ENCODE data around the gene SDSL.
A peak's percentile ranks its signal among the peaks of the same experiment; 100 is the strongest.

SDSL gene

GRCh38 chr12:113416091-113416754 lies 6.0 kb upstream of the SDSL start:
- Histone ChIP-seq H3K4me3 (ENCODE audit: low read depth, low read length) (no peak overlapping the region), H3K36me3 (ENCODE audit: control insufficient read depth in 2 of 2, insufficient read depth in 1 of 2, low read length in 2 of 2) (no peaks in the 10 kb centered on the region), H3K4me1 (ENCODE audit: control insufficient read depth, insufficient read depth, low read length) (no peaks in the 10 kb centered on the region), H3K27ac (ENCODE audit: extremely low read depth, low read depth, low read length) (no peak overlapping the region), H3K9me3 (ENCODE audit: control insufficient read depth, insufficient read depth, low read depth, low read length) (no peaks in the 10 kb centered on the region)
- ChIA-PET POLR2A (no interaction called here), CTCF (interaction anchor here (1.3 kb wide), 1 partner anchor 9 kb away, joined by 5 read pairs; no protein-coding TSS in a partner anchor)
- TF ChIP-seq PATZ1 (tag by site-specific recombination; IDR thresholded peaks at IDR 0.05) (peak; percentile 58; the same call in 1 of the 2 replicates), ZBTB17 (tag by site-specific recombination; IDR thresholded peaks at IDR 0.05) (peak; percentile 43; the same call in 1 of the 2 replicates), ZNF518A (tag by site-specific recombination; conservative IDR thresholded peaks at IDR 0.05; ENCODE audit: low read depth) (no peak), ZNF610 (tag by site-specific recombination; IDR thresholded peaks at IDR 0.05; ENCODE audit: borderline replicate concordance) (peak; percentile 82; the same call in 1 of the 2 replicates), GLIS1 (tag by site-specific recombination; IDR thresholded peaks at IDR 0.05) (peak; percentile 42), ZNF488 (tag by site-specific recombination; IDR thresholded peaks at IDR 0.05) (no peak), ZNF600 (tag by site-specific recombination; IDR thresholded peaks at IDR 0.05) (peak; percentile 74), TSHZ1 (tag by site-specific recombination; IDR thresholded peaks at IDR 0.05; ENCODE audit: borderline replicate concordance) (no peak), ZFHX2 (tag by site-specific recombination; conservative IDR thresholded peaks at IDR 0.05) (0 out of 2 replicates have a peak, but pooled peaks have one; percentile 29)
- TF ChIP-seq, protein P1, sequence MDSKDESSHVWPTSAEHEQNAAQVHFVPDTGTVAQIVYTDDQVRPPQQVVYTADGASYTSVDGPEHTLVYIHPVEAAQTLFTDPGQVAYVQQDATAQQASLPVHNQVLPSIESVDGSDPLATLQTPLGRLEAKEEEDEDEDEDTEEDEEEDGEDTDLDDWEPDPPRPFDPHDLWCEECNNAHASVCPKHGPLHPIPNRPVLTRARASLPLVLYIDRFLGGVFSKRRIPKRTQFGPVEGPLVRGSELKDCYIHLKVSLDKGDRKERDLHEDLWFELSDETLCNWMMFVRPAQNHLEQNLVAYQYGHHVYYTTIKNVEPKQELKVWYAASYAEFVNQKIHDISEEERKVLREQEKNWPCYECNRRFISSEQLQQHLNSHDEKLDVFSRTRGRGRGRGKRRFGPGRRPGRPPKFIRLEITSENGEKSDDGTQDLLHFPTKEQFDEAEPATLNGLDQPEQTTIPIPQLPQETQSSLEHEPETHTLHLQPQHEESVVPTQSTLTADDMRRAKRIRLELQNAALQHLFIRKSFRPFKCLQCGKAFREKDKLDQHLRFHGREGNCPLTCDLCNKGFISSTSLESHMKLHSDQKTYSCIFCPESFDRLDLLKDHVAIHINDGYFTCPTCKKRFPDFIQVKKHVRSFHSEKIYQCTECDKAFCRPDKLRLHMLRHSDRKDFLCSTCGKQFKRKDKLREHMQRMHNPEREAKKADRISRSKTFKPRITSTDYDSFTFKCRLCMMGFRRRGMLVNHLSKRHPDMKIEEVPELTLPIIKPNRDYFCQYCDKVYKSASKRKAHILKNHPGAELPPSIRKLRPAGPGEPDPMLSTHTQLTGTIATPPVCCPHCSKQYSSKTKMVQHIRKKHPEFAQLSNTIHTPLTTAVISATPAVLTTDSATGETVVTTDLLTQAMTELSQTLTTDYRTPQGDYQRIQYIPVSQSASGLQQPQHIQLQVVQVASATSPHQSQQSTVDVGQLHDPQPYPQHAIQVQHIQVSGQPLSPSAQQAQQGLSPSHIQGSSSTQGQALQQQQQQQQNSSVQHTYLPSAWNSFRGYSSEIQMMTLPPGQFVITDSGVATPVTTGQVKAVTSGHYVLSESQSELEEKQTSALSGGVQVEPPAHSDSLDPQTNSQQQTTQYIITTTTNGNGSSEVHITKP (tag by site-specific recombination; IDR thresholded peaks at IDR 0.05) = peak; percentile 53
- TF ChIP-seq, protein P2, sequence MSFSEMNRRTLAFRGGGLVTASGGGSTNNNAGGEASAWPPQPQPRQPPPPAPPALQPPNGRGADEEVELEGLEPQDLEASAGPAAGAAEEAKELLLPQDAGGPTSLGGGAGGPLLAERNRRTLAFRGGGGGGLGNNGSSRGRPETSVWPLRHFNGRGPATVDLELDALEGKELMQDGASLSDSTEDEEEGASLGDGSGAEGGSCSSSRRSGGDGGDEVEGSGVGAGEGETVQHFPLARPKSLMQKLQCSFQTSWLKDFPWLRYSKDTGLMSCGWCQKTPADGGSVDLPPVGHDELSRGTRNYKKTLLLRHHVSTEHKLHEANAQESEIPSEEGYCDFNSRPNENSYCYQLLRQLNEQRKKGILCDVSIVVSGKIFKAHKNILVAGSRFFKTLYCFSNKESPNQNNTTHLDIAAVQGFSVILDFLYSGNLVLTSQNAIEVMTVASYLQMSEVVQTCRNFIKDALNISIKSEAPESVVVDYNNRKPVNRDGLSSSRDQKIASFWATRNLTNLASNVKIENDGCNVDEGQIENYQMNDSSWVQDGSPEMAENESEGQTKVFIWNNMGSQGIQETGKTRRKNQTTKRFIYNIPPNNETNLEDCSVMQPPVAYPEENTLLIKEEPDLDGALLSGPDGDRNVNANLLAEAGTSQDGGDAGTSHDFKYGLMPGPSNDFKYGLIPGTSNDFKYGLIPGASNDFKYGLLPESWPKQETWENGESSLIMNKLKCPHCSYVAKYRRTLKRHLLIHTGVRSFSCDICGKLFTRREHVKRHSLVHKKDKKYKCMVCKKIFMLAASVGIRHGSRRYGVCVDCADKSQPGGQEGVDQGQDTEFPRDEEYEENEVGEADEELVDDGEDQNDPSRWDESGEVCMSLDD (tag by site-specific recombination; IDR thresholded peaks at IDR 0.05) = no peak
- TF ChIP-seq, protein P3, sequence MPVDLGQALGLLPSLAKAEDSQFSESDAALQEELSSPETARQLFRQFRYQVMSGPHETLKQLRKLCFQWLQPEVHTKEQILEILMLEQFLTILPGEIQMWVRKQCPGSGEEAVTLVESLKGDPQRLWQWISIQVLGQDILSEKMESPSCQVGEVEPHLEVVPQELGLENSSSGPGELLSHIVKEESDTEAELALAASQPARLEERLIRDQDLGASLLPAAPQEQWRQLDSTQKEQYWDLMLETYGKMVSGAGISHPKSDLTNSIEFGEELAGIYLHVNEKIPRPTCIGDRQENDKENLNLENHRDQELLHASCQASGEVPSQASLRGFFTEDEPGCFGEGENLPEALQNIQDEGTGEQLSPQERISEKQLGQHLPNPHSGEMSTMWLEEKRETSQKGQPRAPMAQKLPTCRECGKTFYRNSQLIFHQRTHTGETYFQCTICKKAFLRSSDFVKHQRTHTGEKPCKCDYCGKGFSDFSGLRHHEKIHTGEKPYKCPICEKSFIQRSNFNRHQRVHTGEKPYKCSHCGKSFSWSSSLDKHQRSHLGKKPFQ (tag by site-specific recombination; IDR thresholded peaks at IDR 0.05) = peak; percentile 58; the same call in 1 of the 2 replicates

Measured in HEK293 (cell line).